Measurements from ENCODE around the gene CRYGD. TPM values are rescaled to one million over a fixed set of nuclear protein-coding genes. Genes with fewer than 3 reads are reported as not detected.

CRYGD gene
- total and polyA plus RNA-seq, 7 experiments from 2014 or later, result not detected

DNA sequence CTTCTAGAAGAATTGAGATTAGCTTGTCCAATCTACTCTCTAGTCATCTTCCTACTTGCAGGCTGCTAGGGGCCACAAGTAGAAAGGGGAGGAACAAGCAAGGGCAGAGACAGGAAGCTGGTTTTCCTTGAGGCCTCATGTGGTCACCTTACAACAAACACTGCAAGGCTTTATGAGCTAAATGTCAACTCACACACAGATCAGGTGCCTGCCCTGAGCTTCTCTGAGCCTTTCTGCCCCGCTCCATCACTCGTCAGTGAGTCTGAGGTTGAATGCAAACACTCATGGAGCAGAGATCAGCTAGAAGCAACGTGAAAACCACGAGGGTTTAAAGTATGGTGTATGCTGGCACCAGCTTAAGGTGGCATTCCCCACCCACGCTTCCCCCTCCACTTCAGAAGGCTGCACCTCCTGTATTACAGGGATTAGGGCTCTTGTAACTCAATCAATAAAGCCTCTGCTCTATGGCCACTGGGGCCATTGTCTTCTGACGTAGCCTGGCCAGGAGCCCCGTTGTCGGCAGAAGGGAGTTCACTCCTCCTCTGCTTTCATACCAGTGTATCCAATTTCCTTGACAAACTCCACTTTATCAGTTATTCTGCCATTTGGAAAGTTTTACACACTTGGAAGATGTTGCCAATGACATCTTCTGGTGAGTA is 10.7 kb upstream of the CRYGD start:
- CTCF ChIA-PET, result no interaction called here
- Mint-ChIP-seq H3K4me1 (peaks cover 0 to 7% (median 0%) of the 10 kb centered on the region in 7 donors), H3K36me3 (peaks cover 0 to 4% (median 0%) of the 10 kb centered on the region in 5 donors), H3K27me3 (peaks cover 2 to 6% (median 5%) of the 10 kb centered on the region in 5 donors), H3K4me3 (peak overlapping the region in 1 of 10 donors; percentile 33), H3K27ac (no peak overlapping the region), H3K9me3 (peaks cover 0 to 17% (median 4%) of the 10 kb centered on the region in 11 donors)
- H3K4me3 ChIP-seq (ENCODE audit: low read length), result no peak overlapping the region
- ATAC-seq, result no peak
- H3K36me3 ChIP-seq (ENCODE audit: control insufficient read depth in 2 of 3, insufficient read depth in 3 of 3, low read length in 3 of 3), result no peaks in the 10 kb centered on the region
- no peaks in the 10 kb centered on the region for H3K9me3 ChIP-seq (ENCODE audit: control insufficient read depth in 2 of 3, low read length in 3 of 3)
- H3K27me3 ChIP-seq (ENCODE audit: control insufficient read depth in 2 of 2, insufficient read depth in 2 of 2, low read length in 2 of 2), result no peaks in the 10 kb centered on the region
- DNase-seq, result no peak
- POLR2A ChIA-PET, result no interaction called here
- intact Hi-C loops (cut with micrococcal nuclease), result no loop called here
- H3K27ac ChIP-seq (ENCODE audit: low read depth, low read length), result no peak overlapping the region
- peaks cover 0 to 4% of the 10 kb centered on the region in 2 donors for H3K4me1 ChIP-seq (ENCODE audit: control insufficient read depth in 2 of 2, insufficient read depth in 2 of 2, low read length in 2 of 2)

- ChIA-PET CTCF (no interaction called here), POLR2A (interaction anchor here (0.6 kb wide), 1 partner anchor 129 kb away, joined by 4 read pairs; no protein-coding TSS in a partner anchor)
Observed at GRCh38 chr2:208130712-208131110, 6.4 kb upstream of the CRYGD start.

GRCh38 chr2:208129744-208130711 is 5.7 kb upstream of the CRYGD start, which contains the start of gene CRYGC:
Gene CRYGC (minus strand): TSS chr2:208129828. CDS start chr2:208129792, 36 bp downstream.
- POLR2A ChIA-PET, result no interaction called here

More at GRCh38 chr2:208130712-208131110, 6.4 kb upstream of the CRYGD start:
- no peak overlapping the region for H3K4me3 ChIP-seq (ENCODE audit: low read length)
- ATAC-seq (no peak), DNase-seq (no peak)
- H3K27me3 ChIP-seq (ENCODE audit: control insufficient read depth in 2 of 2, insufficient read depth in 2 of 2, low read length in 2 of 2), result no peaks in the 10 kb centered on the region
- H3K36me3 ChIP-seq (ENCODE audit: control insufficient read depth in 2 of 3, insufficient read depth in 3 of 3, low read length in 3 of 3), result no peaks in the 10 kb centered on the region
- no peak overlapping the region for H3K27ac ChIP-seq (ENCODE audit: low read depth, low read length)
- H3K4me1 Mint-ChIP-seq, result peaks cover 0 to 7% (median 0%) of the 10 kb centered on the region in 7 donors
- H3K27ac Mint-ChIP-seq, result no peak overlapping the region
- peaks cover 0 to 4% of the 10 kb centered on the region in 2 donors for H3K4me1 ChIP-seq (ENCODE audit: control insufficient read depth in 2 of 2, insufficient read depth in 2 of 2, low read length in 2 of 2)
- peaks cover 7 to 22% (median 16%) of the 10 kb centered on the region in 5 donors for H3K27me3 Mint-ChIP-seq
- intact Hi-C loops (cut with micrococcal nuclease), result no loop called here
- H3K9me3 ChIP-seq (ENCODE audit: control insufficient read depth in 2 of 3, low read length in 3 of 3), result no peaks in the 10 kb centered on the region
- no peak overlapping the region for H3K4me3 Mint-ChIP-seq
- H3K36me3 Mint-ChIP-seq, result no peaks in the 10 kb centered on the region
- H3K9me3 Mint-ChIP-seq, result peaks cover 0 to 5% (median 0%) of the 10 kb centered on the region in 11 donors

DNA sequence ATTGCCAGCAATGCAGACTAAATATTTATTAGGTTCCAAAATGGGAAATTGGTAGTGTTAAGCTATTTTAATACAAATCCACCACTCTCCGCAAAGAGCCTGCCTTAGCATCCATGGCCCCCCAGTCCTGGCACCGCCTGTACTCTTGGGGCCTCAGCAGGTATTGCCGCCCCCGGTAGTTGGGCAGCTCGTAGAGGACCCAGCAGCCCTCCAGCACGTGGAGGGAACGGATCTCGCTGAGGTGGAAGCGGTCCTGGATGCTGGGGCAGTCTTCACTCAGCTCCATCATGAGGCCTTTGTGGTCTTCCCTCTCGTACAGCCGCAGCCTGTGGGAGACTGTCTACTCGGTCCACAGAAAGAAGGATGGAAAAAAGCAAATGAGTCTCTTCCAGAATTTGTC is 3.8 kb upstream of the CRYGD start:
- H3K4me1 ChIP-seq (ENCODE audit: control insufficient read depth in 2 of 2, insufficient read depth in 2 of 2, low read length in 2 of 2), result no peaks in the 10 kb centered on the region
- DNase-seq (no peak), ATAC-seq (no peak)
- no peaks in the 10 kb centered on the region for H3K36me3 ChIP-seq (ENCODE audit: control insufficient read depth in 2 of 3, insufficient read depth in 3 of 3, low read length in 3 of 3)
- H3K27ac ChIP-seq (ENCODE audit: low read depth, low read length), result no peak overlapping the region
- H3K4me3 Mint-ChIP-seq, result no peak overlapping the region
- no peaks in the 10 kb centered on the region for H3K36me3 Mint-ChIP-seq
- H3K9me3 Mint-ChIP-seq, result peaks cover 0 to 5% (median 0%) of the 10 kb centered on the region in 11 donors
- no peak overlapping the region for H3K4me3 ChIP-seq (ENCODE audit: low read length)
- CTCF ChIA-PET, result no interaction called here
- no peaks in the 10 kb centered on the region for H3K27me3 ChIP-seq (ENCODE audit: control insufficient read depth in 2 of 2, insufficient read depth in 2 of 2, low read length in 2 of 2)
- POLR2A ChIA-PET, result no interaction called here
- peaks cover 4 to 15% (median 10%) of the 10 kb centered on the region in 7 donors for H3K4me1 Mint-ChIP-seq
- peaks cover 21 to 44% (median 36%) of the 10 kb centered on the region in 5 donors for H3K27me3 Mint-ChIP-seq
- intact Hi-C loops (cut with micrococcal nuclease), result no loop called here
- no peak overlapping the region for H3K27ac Mint-ChIP-seq
- H3K9me3 ChIP-seq (ENCODE audit: control insufficient read depth in 2 of 3, low read length in 3 of 3), result no peaks in the 10 kb centered on the region

More at GRCh38 chr2:208129744-208130711, 5.7 kb upstream of the CRYGD start, which contains the start of gene CRYGC:
- H3K4me1 ChIP-seq (ENCODE audit: control insufficient read depth in 2 of 2, insufficient read depth in 2 of 2, low read length in 2 of 2), result no peaks in the 10 kb centered on the region
- H3K4me1 Mint-ChIP-seq, result peaks cover 0 to 4% (median under 1%) of the 10 kb centered on the region in 7 donors
- intact Hi-C loops (cut with micrococcal nuclease), result no loop called here
- no peak for ATAC-seq
- CTCF ChIA-PET, result no interaction called here
- H3K27me3 ChIP-seq (ENCODE audit: control insufficient read depth in 2 of 2, insufficient read depth in 2 of 2, low read length in 2 of 2), result no peaks in the 10 kb centered on the region
- H3K27me3 Mint-ChIP-seq, result peaks cover 12 to 29% (median 23%) of the 10 kb centered on the region in 5 donors
- H3K4me3 Mint-ChIP-seq, result no peak within 1 kb of the TSS
- DNase-seq, result no peak
- peaks cover 0 to 5% (median 0%) of the 10 kb centered on the region in 11 donors for H3K9me3 Mint-ChIP-seq
- no peak within 1 kb of the TSS for H3K27ac ChIP-seq (ENCODE audit: low read depth, low read length)
- H3K27ac Mint-ChIP-seq, result no peak within 1 kb of the TSS
- no peaks in the 10 kb centered on the region for H3K36me3 ChIP-seq (ENCODE audit: control insufficient read depth in 2 of 3, insufficient read depth in 3 of 3, low read length in 3 of 3)
- H3K4me3 ChIP-seq (ENCODE audit: low read length), result no peak within 1 kb of the TSS
- no peaks in the 10 kb centered on the region for H3K9me3 ChIP-seq (ENCODE audit: control insufficient read depth in 2 of 3, low read length in 3 of 3)
- no peaks in the 10 kb centered on the region for H3K36me3 Mint-ChIP-seq

DNA sequence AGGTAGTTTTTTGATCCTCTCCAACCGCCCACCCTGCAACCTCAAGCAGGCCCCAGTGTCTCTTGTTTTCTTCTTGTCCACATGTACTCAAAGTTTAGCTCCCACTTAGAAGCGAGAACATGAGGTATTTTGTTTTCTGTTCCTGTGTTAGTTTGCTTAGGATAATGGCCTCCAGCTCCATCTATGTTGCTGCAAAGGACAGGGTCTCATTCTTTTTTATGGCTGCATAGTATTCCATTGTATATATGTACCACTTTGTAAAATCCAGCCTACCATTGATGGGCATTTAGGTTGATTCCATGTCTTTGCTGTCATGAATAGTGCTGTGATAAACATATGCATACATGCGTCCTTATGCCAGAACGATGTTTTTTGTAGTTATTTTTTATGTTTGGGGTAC is 2.8 kb upstream of the CRYGD start:
- peaks cover 16 to 40% (median 33%) of the 10 kb centered on the region in 5 donors for H3K27me3 Mint-ChIP-seq
- Histone ChIP-seq H3K4me1 (ENCODE audit: control insufficient read depth in 2 of 2, insufficient read depth in 2 of 2, low read length in 2 of 2) (no peaks in the 10 kb centered on the region), H3K27me3 (ENCODE audit: control insufficient read depth in 2 of 2, insufficient read depth in 2 of 2, low read length in 2 of 2) (no peaks in the 10 kb centered on the region), H3K27ac (ENCODE audit: low read depth, low read length) (no peak overlapping the region), H3K4me3 (ENCODE audit: low read length) (no peak overlapping the region), H3K9me3 (ENCODE audit: control insufficient read depth in 2 of 3, low read length in 3 of 3) (no peaks in the 10 kb centered on the region), H3K36me3 (ENCODE audit: control insufficient read depth in 2 of 3, insufficient read depth in 3 of 3, low read length in 3 of 3) (no peaks in the 10 kb centered on the region)
- no peak overlapping the region for H3K4me3 Mint-ChIP-seq
- H3K36me3 Mint-ChIP-seq, result no peaks in the 10 kb centered on the region
- H3K27ac Mint-ChIP-seq, result no peak overlapping the region
- ChIA-PET POLR2A (no interaction called here), CTCF (interaction anchor here (0.6 to 0.7 kb wide), 2 partner anchors 16 to 151 kb away, joined by 3 read pairs; no protein-coding TSS in a partner anchor)
- peaks cover 0 to 5% (median 0%) of the 10 kb centered on the region in 11 donors for H3K9me3 Mint-ChIP-seq
- ATAC-seq, result no peak
- H3K4me1 Mint-ChIP-seq, result peaks cover 4 to 15% (median 10%) of the 10 kb centered on the region in 7 donors
- DNase-seq, result no peak
- intact Hi-C loops (cut with micrococcal nuclease), result no loop called here

- ChIA-PET POLR2A (no interaction called here), CTCF (no interaction called here)
- Histone ChIP-seq H3K27me3 (ENCODE audit: control insufficient read depth in 2 of 2, insufficient read depth in 2 of 2, low read length in 2 of 2) (no peaks in the 10 kb centered on the region), H3K9me3 (ENCODE audit: control insufficient read depth in 2 of 3, low read length in 3 of 3) (no peaks in the 10 kb centered on the region), H3K4me1 (ENCODE audit: control insufficient read depth in 2 of 2, insufficient read depth in 2 of 2, low read length in 2 of 2) (no peaks in the 10 kb centered on the region), H3K36me3 (ENCODE audit: control insufficient read depth in 2 of 3, insufficient read depth in 3 of 3, low read length in 3 of 3) (no peaks in the 10 kb centered on the region), H3K27ac (ENCODE audit: low read depth, low read length) (no peak overlapping the region), H3K4me3 (ENCODE audit: low read length) (no peak overlapping the region)
- Mint-ChIP-seq H3K4me3 (peak overlapping the region in 1 of 10 donors; percentile 37), H3K36me3 (no peaks in the 10 kb centered on the region), H3K27ac (no peak overlapping the region), H3K4me1 (peaks cover 4 to 15% (median 10%) of the 10 kb centered on the region in 7 donors), H3K27me3 (peaks cover 16 to 45% (median 39%) of the 10 kb centered on the region in 5 donors), H3K9me3 (peaks cover 0 to 5% (median 0%) of the 10 kb centered on the region in 11 donors)
- ATAC-seq, result no peak
- intact Hi-C loops (cut with micrococcal nuclease), result no loop called here
- no peak for DNase-seq
Observed at GRCh38 chr2:208125251-208125650, 927 bp upstream of the CRYGD start.
